GM12891 (cell line): ENCODE measurements around the gene TMEM139.

Experiments
- PAX5 ChIP-seq: IDR thresholded peaks from 2 replicates; pipeline ENCODE4 v1.6.1; 2011; ENCODE audit warnings: low read length, moderate library complexity, mild to moderate bottlenecking; ENCODE audit not compliant: insufficient read depth, severe bottlenecking
- POLR2A ChIP-seq: IDR thresholded peaks from 2 replicates; pipeline ENCODE4 v1.6.1; 2011; ENCODE audit warnings: low read depth, low read length, control low read depth
- POLR2AphosphoS5 ChIP-seq: IDR thresholded peaks from 2 replicates; pipeline ENCODE4 v1.6.1; 2011; ENCODE audit warnings: low read depth, low read length, control low read depth
- POU2F2 ChIP-seq: IDR thresholded peaks from 2 replicates; pipeline ENCODE4 v1.6.1; 2011; ENCODE audit warnings: low read depth, mild to moderate bottlenecking, control low read depth, low read length, moderate library complexity
- SPI1 ChIP-seq: IDR thresholded peaks from 2 replicates; pipeline ENCODE4 v1.6.1; 2011; ENCODE audit warnings: low read depth, low read length, control low read depth
- TAF1 ChIP-seq: IDR thresholded peaks from 2 replicates; pipeline ENCODE4 v1.6.1; 2011; ENCODE audit warnings: low read depth, low read length, control low read depth

- TF ChIP-seq POLR2AphosphoS5 (no peak), TAF1 (no peak), POLR2A (no peak), POU2F2 (no peak), SPI1 (no peak), PAX5 (no peak)
These were observed 31.7 kb downstream of the TMEM139 start for GRCh38 chr7:143316492-143316891.
